Activated naive CD4-positive, alpha-beta T cell treated with anti-CD3 and anti-CD28 coated beads for 36 hours (primary cell): ENCODE results near the gene EPB41L4B. TPM values are rescaled to one million over a fixed set of nuclear protein-coding genes. Genes with fewer than 3 reads are reported as not detected.
A peak's percentile ranks its signal among the peaks of the same experiment; 100 is the strongest.

Experiments used
- CTCF ChIA-PET: fragments of 350-600 bp; sonication (Branson Sonifier 250); formaldehyde crosslinking; loops from one replicate; lab custom pipeline; 2021; ENCODE audit warnings: antibody characterized with exemption; lab: Charles Lee
- DNase-seq: peaks from one replicate; pipeline ENCODE4 v3.0.0-alpha.2; 2020
- H3K27ac Mint-ChIP-seq: one replicate; pipeline ENCODE4 v1.8.0; 2021; ENCODE audit warnings: mild to moderate bottlenecking, mixed read lengths
- H3K27me3 Mint-ChIP-seq: one replicate; pipeline ENCODE4 v1.8.0; 2021; ENCODE audit warnings: low read depth, mixed read lengths
- H3K36me3 Mint-ChIP-seq: one replicate; pipeline ENCODE4 v1.8.0; 2021; ENCODE audit warnings: low read depth, mixed read lengths
- H3K4me1 Mint-ChIP-seq: one replicate; pipeline ENCODE4 v1.8.0; 2021; ENCODE audit warnings: low read depth, mixed read lengths
- H3K4me3 Mint-ChIP-seq: one replicate; pipeline ENCODE4 v1.8.0; 2021; ENCODE audit warnings: mild to moderate bottlenecking, moderate library complexity, mixed read lengths
- H3K9me3 Mint-ChIP-seq: one replicate; pipeline ENCODE4 v1.8.0; 2021; ENCODE audit warnings: mixed read lengths
- intact Hi-C: fragments of 100-400 bp; cut with micrococcal nuclease; formaldehyde crosslinking; loops from one replicate; pipeline ENCODE4 v1.15.1; 2023
- total RNA-seq, 2 experiments: library from RNA; stranded (reverse); gene quantifications; one replicate each; pipeline ENCODE4 v1.2.3, GENCODE V29; 2021

EPB41L4B gene
- total RNA-seq, 2 experiments from 2014 or later, result 0.24 to 0.25 TPM

DNA sequence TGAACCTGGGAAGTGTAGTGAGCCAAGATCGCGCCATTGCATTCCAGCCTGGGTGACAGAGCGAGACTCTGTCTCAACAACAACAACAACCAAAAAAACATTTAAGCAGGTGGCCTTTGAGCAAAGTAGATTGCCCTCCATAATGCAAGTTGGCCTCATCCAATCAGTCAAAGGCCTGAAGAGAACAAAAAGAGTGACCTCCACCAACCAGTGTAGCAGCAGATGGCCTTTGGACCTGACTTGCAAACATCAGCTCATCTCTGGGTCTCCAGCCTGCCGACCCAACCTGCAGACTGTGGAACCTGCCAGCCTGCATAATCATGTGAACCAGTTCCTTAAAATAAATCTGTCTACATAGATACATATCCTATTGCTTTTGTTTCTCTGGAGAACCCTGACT lies 161.3 kb downstream of the EPB41L4B start:
- Mint-ChIP-seq H3K36me3 (no peaks in the 10 kb centered on the region), H3K27me3 (peaks cover 10% of the 10 kb centered on the region), H3K4me1 (no peaks in the 10 kb centered on the region), H3K9me3 (peaks cover 2% of the 10 kb centered on the region), H3K27ac (no peak overlapping the region), H3K4me3 (no peak overlapping the region)
- DNase-seq, result no peak
- intact Hi-C loops, result no loop called here
- CTCF ChIA-PET, result no interaction called here

DNA sequence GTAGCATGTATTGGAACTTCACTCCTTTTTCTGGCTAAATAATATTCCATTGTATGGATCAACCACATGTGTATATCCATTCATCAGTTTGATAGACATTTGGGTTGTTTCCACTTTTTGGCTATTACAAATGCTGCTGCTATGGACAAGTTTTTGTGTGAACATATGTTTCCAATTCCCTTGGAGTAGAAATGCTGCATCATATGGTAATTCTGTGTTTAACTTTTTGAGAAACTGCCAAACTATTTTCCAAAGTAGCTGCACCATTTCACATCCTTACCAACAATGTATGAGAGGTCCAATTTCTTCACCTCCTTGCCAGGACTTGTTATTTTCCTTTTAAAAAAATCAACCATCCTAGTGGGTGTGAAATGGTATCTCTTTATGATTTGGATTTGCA lies 162.2 kb downstream of the EPB41L4B start:
- Mint-ChIP-seq H3K9me3 (peaks cover 11% of the 10 kb centered on the region), H3K36me3 (no peaks in the 10 kb centered on the region), H3K4me3 (no peak overlapping the region), H3K27me3 (peaks cover 7% of the 10 kb centered on the region), H3K27ac (no peak overlapping the region), H3K4me1 (no peaks in the 10 kb centered on the region)
- intact Hi-C loops, result no loop called here
- no peak for DNase-seq
- CTCF ChIA-PET, result interaction anchor here (0.6 to 0.9 kb wide), 2 partner anchors 8 to 266 kb away, joined by 3 to 5 read pairs; partner anchors contain the start of gene FRRS1L

DNA sequence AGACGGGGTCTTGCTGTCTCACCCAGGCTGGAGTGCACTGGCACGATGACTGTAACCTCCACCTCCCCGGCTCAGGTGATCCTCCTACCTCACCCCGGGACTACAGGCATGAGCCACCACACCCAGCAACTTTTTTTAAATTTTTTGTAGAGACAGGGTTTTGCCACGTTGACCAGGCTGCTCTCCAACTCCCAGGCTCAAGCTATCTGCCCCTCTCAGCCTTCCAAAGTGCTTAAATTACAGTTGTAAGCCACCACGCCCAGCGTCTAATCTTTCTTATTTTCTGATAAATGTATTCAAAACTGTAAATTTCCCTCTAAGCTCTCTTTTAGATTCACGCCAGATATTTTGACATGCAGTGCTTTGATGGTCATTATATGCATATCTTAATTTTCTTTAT lies 164.2 kb downstream of the EPB41L4B start:
- peaks cover 18% of the 10 kb centered on the region for H3K9me3 Mint-ChIP-seq
- no peak overlapping the region for H3K27ac Mint-ChIP-seq
- no peaks in the 10 kb centered on the region for H3K4me1 Mint-ChIP-seq
- intact Hi-C loops, result no loop called here
- CTCF ChIA-PET, result interaction anchor here (0.7 kb wide), 1 partner anchor 87 kb away, joined by 3 read pairs; no protein-coding TSS in a partner anchor
- no peaks in the 10 kb centered on the region for H3K36me3 Mint-ChIP-seq
- H3K27me3 Mint-ChIP-seq, result peaks cover 7% of the 10 kb centered on the region
- H3K4me3 Mint-ChIP-seq, result no peak overlapping the region
- no peak for DNase-seq

DNA sequence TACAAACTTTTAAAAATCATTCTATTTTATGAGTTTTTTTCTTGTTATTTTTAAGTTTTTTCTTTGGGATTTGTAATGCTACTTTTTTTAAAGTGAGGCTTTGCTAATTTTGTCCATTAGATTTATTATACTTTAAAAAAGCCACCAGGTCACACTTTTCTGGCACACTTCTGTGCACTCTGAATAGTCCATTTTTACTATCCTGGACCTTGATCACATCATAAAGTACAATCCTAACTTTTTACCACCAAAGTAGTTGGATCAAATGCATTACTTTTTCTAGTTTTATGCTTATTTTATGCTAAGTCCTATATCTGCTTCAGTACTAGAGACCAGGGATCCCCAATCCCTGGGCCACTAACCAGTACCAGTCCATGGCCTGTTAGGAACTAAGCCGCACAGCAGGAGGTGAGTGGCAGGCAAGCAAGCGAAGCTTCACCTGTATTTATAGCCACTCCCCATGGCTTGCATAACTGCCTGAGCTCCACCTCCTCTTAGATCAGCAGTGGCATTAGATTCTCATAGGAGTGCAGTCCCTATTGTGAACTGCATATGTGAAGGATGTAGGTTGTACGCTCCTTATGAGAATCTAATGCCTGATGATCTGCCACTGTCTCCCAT lies 169.8 kb downstream of the EPB41L4B start:
- Mint-ChIP-seq H3K4me1 (no peaks in the 10 kb centered on the region), H3K27ac (no peak overlapping the region), H3K27me3 (peaks cover 2% of the 10 kb centered on the region), H3K9me3 (peaks cover 18% of the 10 kb centered on the region), H3K4me3 (no peak overlapping the region), H3K36me3 (no peaks in the 10 kb centered on the region)
- intact Hi-C loops, result no loop called here
- CTCF ChIA-PET, result no interaction called here
- no peak for DNase-seq

DNA sequence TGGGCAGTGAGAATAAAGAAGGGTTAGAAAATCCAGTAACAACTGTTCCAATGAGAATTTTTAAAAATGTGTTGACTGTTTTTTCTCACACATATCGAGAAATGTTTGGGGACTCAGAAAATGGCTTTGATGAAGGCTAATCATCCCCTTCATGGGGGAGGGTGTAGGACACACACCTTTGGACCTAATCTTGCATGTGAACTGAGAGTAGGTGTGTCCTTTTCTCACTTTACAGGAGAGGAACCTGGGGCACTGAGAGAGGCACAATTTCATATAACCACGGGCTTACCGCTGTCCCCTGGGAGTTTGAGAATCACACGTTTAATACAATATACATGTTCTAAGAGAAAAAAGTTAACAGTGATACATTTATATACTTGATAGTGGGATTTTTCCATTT lies 171.1 kb downstream of the EPB41L4B start:
- Mint-ChIP-seq H3K27ac (no peak overlapping the region), H3K4me1 (no peaks in the 10 kb centered on the region), H3K36me3 (no peaks in the 10 kb centered on the region), H3K4me3 (no peak overlapping the region), H3K27me3 (peaks cover 2% of the 10 kb centered on the region), H3K9me3 (peaks cover 17% of the 10 kb centered on the region)
- intact Hi-C loops, result no loop called here
- CTCF ChIA-PET, result no interaction called here
- DNase-seq, result no peak

DNA sequence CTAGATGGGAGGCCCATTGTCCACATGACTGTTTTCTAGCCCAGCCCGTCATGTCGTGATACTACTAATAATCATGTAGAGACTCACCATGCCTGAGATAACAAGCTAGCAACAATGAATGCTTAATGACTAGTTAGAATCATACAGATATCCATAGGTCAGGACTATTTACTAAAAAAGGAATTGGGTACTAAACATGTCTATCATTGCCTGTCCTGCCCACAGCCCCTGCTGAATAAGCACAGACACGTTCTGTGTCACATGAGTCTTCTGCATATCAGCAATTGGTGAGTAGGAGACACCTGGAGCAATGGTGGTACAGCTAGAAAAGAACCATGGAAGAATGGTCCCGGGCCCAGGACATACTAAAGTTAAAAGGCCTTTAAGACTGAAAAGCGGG lies 171.8 kb downstream of the EPB41L4B start:
- DNase-seq, result no peak
- Mint-ChIP-seq H3K27ac (no peak overlapping the region), H3K4me3 (no peak overlapping the region), H3K4me1 (peaks cover 2% of the 10 kb centered on the region), H3K36me3 (no peaks in the 10 kb centered on the region), H3K27me3 (peaks cover under 1% of the 10 kb centered on the region), H3K9me3 (peaks cover 11% of the 10 kb centered on the region)
- intact Hi-C loops, result no loop called here
- CTCF ChIA-PET, result no interaction called here

DNA sequence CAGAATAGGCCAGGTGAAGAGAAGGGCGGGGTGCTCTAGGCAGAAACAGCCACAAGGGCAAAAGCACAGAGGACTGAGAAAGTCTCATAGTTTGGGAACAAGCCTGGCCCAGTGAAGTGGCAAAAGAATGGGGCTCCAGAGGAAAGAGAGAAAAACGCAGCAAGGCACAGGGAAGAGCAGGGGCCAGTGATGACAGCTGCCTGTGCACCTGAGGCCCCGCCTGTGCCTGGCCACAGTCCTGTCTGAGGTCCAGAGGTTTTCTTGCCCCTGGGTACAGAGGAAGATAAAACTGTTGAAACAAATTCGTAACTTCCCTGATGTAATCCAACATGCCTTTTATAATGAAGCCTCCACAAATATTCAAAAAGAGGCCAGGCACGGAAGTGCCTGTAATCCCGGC lies 175.8 kb downstream of the EPB41L4B start:
- DNase-seq, result no peak
- intact Hi-C loops, result no loop called here
- CTCF ChIA-PET, result interaction anchor here (1.2 kb wide), 1 partner anchor 20 kb away, joined by 3 read pairs; no protein-coding TSS in a partner anchor
- Mint-ChIP-seq H3K4me3 (no peak overlapping the region), H3K9me3 (no peaks in the 10 kb centered on the region), H3K27ac (no peak overlapping the region), H3K36me3 (no peaks in the 10 kb centered on the region), H3K27me3 (no peaks in the 10 kb centered on the region), H3K4me1 (peaks cover 5% of the 10 kb centered on the region)

DNA sequence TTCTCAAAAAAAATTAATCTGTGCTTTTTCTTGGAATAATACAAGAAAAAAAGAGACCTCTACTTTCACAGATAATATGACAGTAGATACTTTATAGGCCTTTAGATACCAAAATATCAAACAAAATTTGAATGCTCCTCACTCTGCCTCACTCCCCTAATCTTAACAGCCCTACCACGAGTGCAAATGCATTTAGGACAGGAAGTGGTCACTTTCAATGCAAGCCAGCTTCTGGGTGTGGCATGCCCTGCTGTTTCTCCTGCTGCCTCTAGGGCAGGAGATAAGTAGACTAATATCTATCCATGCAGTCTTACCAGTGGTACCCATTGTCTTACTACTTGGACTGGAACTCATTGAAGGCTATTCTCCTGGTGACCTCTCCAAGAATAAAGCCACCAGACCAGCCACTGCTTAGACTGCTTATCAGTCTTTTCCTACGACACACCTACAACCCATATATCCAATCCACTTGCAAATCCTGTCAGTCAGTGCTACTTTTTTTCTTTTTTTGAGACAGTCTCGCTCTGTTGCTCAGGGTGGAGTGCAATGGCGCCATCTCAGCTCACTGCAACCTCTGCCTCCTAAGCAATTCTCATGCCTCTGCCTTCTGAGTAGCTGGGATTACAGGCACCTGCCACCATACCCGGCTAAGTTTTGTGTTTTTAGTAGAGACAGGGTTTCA lies 176.8 kb downstream of the EPB41L4B start:
- DNase-seq, result peak; percentile 30
- Mint-ChIP-seq H3K27ac (no peak overlapping the region), H3K9me3 (no peaks in the 10 kb centered on the region), H3K4me1 (peaks cover 5% of the 10 kb centered on the region), H3K27me3 (no peaks in the 10 kb centered on the region), H3K4me3 (no peak overlapping the region), H3K36me3 (no peaks in the 10 kb centered on the region)
- CTCF ChIA-PET, result interaction anchor here (0.5 kb wide), 1 partner anchor 37 kb away, joined by 3 read pairs; no protein-coding TSS in a partner anchor
- intact Hi-C loops, result no loop called here

DNA sequence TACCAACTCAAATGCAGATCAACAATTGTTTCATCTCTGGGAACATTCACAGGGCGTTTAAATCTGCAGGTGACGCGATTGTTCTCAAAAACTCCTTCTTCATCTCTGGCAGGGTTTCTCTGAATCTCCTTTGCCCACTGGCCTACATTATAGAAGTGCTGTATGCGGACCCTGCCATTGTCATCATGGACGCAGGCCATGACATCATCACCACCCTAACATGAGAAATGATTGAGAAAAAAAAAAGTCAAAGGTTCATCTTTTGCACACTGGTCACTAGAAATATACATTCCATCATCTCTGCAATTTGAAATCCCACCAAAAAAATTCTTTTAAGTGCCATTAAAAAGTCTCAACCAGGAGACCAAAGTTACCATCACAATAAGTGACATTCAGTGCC lies 179.5 kb downstream of the EPB41L4B start:
- H3K27ac Mint-ChIP-seq, result no peak overlapping the region
- intact Hi-C loops, result no loop called here
- CTCF ChIA-PET, result no interaction called here
- no peak overlapping the region for H3K4me3 Mint-ChIP-seq
- H3K27me3 Mint-ChIP-seq, result no peaks in the 10 kb centered on the region
- H3K36me3 Mint-ChIP-seq, result no peaks in the 10 kb centered on the region
- H3K4me1 Mint-ChIP-seq, result peaks cover 5% of the 10 kb centered on the region
- no peak for DNase-seq
- no peaks in the 10 kb centered on the region for H3K9me3 Mint-ChIP-seq

DNA sequence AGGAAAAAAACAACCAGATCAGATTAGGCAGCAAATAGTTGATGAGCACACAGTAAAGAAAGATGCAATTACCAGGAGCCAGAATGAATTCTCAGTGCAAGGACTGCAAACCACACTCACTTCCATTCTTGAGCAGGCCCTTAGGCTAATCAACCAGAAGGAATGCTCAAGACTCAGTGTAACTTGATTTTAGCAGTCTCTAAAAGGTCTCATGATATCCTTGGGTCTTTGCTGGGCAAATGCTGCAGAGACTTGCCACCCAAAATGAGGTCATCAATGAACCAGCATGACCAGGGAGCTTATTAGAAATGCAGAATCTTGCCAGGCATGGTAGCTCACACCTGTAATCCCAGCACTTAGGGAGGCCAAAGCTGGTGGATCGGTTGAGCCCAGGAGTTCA lies 181.0 kb downstream of the EPB41L4B start:
- no peak overlapping the region for H3K27ac Mint-ChIP-seq
- H3K4me1 Mint-ChIP-seq, result peaks cover 5% of the 10 kb centered on the region
- CTCF ChIA-PET, result no interaction called here
- no peaks in the 10 kb centered on the region for H3K36me3 Mint-ChIP-seq
- intact Hi-C loops, result no loop called here
- H3K27me3 Mint-ChIP-seq, result no peaks in the 10 kb centered on the region
- no peak overlapping the region for H3K4me3 Mint-ChIP-seq
- DNase-seq, result no peak
- H3K9me3 Mint-ChIP-seq, result no peaks in the 10 kb centered on the region

DNA sequence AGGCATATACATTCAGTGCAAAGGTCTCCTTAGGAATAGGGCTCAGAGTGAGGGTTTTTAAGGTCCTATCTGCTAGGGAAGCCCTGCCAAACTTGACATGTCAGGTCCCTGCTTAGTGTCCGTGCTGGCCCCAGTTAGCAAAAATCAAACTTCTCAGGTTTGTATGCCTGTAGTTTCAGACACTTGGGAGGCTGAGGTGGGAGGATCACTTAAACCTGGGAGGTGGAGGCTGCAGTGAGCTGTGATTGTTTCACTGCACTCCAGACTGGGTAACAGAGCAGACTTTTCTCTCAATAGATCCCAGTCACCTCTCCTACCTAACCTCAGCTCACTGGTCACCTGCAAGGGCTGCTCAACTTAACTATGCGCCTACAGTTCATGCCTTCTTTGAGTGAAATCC lies 182.4 kb downstream of the EPB41L4B start:
- no peaks in the 10 kb centered on the region for H3K9me3 Mint-ChIP-seq
- CTCF ChIA-PET, result no interaction called here
- no peak for DNase-seq
- H3K36me3 Mint-ChIP-seq, result no peaks in the 10 kb centered on the region
- no peak overlapping the region for H3K27ac Mint-ChIP-seq
- no peak overlapping the region for H3K4me3 Mint-ChIP-seq
- intact Hi-C loops, result no loop called here
- no peaks in the 10 kb centered on the region for H3K4me1 Mint-ChIP-seq
- no peaks in the 10 kb centered on the region for H3K27me3 Mint-ChIP-seq

DNA sequence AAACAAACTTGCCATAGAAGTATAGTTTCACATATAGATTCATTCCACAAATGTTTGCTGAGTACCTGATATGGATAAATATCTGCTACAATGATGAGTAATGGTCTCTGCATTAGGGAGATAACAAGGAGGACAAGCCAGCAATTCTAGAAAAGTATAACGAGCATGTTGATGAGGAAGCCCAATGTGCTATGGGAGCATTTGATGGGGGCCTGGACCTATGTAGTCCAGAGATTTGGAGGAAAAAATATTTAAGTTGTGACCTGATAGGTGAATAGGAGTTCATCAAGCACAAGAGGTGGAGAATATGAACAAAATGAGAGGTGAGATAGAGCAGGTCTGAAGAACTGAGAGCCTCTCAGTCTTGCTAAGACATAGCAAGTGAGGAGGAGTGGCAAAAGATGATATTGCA lies 186.7 kb downstream of the EPB41L4B start:
- Mint-ChIP-seq H3K27me3 (no peaks in the 10 kb centered on the region), H3K27ac (no peak overlapping the region), H3K4me1 (no peaks in the 10 kb centered on the region), H3K4me3 (no peak overlapping the region), H3K36me3 (no peaks in the 10 kb centered on the region), H3K9me3 (no peaks in the 10 kb centered on the region)
- no peak for DNase-seq
- intact Hi-C loops, result no loop called here
- CTCF ChIA-PET, result interaction anchor here (0.7 kb wide), 1 partner anchor 25 kb away, joined by 3 read pairs; no protein-coding TSS in a partner anchor

DNA sequence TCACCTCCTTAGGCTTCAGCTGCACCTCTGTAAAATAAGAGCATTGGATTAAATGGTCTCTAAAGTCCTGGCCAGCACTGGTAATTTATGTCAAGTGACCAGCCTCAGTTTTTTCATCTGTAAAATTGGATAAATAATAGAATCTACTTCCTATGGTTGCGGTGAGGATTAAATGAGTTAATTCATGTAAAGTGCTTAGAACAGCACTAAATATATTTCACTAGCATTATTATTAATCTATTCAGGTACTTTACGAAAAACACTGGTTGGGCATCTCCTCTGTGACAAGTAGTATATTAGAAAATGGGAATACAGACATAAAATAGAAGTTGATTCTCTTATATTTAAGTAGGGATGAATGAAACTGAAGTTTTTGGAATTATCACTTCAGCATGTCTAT lies 187.3 kb downstream of the EPB41L4B start:
- CTCF ChIA-PET, result no interaction called here
- H3K27me3 Mint-ChIP-seq, result no peaks in the 10 kb centered on the region
- intact Hi-C loops, result no loop called here

More for the DNA sequence above, 187.3 kb downstream of the EPB41L4B start:
- H3K4me3 Mint-ChIP-seq, result no peak overlapping the region
- no peaks in the 10 kb centered on the region for H3K9me3 Mint-ChIP-seq
- no peak for DNase-seq
- H3K27ac Mint-ChIP-seq, result no peak overlapping the region
- no peaks in the 10 kb centered on the region for H3K4me1 Mint-ChIP-seq
- no peaks in the 10 kb centered on the region for H3K36me3 Mint-ChIP-seq
